Activated T-helper 1 cell treated with anti-CD3 and anti-CD28 coated beads, Interleukin-2, amount 50 U/mL, for 16 hours (primary cell): ENCODE measurements around the gene SPIRE2.
A peak's percentile ranks its signal among the peaks of the same experiment; 100 is the strongest.
"Not testable (repeated sequence)": the region's sequence is repeated elsewhere in the genome, so short reads cannot be mapped to it uniquely, and the experiment has no call there.

ENCODE experiments used
- DNase-seq, 2 donors: peaks; one replicate each; pipeline ENCODE4 v3.0.0-alpha.2; 2020; ENCODE audit warnings: low read depth in 1 of 2, low spot score in 1 of 2

The SPIRE2 gene, protein sequence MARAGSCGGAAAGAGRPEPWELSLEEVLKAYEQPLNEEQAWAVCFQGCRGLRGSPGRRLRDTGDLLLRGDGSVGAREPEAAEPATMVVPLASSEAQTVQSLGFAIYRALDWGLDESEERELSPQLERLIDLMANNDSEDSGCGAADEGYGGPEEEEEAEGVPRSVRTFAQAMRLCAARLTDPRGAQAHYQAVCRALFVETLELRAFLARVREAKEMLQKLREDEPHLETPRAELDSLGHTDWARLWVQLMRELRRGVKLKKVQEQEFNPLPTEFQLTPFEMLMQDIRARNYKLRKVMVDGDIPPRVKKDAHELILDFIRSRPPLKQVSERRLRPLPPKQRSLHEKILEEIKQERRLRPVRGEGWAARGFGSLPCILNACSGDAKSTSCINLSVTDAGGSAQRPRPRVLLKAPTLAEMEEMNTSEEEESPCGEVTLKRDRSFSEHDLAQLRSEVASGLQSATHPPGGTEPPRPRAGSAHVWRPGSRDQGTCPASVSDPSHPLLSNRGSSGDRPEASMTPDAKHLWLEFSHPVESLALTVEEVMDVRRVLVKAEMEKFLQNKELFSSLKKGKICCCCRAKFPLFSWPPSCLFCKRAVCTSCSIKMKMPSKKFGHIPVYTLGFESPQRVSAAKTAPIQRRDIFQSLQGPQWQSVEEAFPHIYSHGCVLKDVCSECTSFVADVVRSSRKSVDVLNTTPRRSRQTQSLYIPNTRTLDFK

DNA sequence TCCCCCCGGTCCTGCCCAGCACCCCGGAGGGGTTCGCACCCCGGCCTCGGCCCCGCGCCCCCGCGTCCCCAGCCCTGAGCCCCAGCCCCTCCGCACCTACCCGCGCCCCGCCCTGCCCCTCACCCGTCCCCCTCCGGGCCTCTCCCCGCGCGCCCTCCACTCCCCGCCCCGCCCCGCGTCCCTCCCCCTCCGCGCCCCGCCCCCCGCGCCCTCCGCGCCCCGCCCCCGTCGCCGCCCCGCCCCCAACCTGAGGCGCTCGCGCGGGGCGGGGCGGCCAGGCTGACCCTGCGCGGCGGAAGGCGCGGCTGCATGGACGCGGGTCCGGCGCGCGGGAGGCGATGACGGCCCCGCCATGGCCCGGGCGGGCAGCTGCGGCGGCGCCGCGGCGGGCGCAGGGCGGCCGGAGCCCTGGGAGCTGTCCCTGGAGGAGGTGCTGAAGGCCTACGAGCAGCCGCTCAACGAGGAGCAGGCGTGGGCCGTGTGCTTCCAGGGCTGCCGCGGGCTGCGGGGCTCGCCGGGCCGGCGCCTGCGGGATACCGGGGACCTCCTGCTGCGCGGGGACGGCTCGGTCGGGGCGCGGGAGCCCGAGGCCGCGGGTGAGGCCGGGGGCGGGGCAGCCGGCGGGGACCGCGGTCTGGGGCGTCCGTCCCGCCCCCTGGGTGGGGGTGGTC is at the start of gene SPIRE2:
TSS of gene SPIRE2 (plus strand) at position 277 of the 671 bp plus-strand sequence. CDS start at position 353, 76 bp downstream.
- peak; percentile 46 to 52 for DNase-seq

DNA sequence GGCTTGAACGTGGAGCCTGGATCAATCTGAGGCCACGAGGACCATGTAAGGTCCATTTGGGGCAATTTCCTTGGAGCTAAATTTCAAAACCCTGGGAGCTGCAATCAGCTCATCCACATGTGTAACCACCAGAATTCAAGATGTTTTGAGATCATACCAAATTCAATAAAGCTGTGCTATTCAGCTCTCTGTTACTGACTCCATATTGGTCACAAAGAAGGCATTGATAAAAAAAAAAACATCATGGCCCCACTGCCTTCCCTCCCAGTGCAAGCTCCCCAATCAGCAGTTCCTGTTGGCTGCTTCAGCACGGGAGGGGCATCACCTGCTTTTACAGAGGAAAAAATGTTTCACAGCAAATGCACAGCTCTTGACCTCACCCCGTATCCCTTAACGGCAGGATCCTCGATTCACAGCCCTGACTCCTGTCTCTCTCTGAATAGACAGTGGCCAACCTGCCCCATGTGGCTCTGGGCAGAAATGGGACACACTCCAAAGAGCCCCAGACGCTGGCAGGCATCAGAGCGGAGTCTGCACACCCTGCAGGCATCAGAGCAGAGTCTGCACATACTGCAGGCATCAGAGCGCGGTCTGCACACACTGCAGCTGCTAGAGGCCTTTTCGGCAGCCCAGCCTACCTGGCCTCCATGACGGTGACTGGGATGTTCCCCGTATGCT is 48.9 kb upstream of the SPIRE2 start:
- DNase-seq = no peak

DNA sequence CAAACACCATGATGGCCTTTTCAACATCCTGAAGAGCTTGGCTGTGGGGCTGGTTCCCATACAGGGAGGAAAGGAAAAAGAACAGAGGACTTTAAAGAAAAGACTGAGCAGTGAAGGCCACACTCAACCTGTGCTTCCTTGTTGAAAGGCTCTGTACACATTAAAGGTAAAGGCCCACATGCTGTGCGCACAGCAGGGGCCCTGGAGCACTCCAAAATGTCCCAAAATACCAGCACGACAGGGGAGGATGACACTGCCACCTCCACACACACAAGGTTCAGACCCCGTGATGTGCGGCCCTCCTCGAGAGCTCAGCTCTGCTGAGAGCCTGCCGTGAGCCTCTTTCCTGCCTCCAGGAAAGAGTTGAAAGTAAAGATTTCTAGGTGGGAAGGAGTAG is 48.4 kb upstream of the SPIRE2 start:
- DNase-seq = no peak

DNA sequence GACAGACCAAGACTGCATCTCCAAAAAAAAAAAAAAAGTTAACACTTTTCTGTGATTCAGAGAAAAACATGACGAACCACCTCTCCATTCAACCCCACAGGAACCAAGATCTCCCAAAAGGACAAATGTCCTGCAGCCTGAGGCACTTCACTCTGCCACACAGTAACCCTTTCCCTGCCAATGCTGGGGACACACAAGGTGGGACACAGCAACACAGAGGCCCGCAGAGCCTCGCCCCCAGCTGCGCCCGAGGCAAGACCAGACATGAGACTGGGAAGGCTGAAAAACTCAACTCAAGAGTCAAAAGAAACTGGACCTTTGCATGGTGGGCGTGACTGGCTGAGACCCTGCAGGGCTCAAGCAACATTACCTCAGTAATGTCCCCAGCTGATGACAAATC is 45.8 kb upstream of the SPIRE2 start:
- no peak for DNase-seq

DNA sequence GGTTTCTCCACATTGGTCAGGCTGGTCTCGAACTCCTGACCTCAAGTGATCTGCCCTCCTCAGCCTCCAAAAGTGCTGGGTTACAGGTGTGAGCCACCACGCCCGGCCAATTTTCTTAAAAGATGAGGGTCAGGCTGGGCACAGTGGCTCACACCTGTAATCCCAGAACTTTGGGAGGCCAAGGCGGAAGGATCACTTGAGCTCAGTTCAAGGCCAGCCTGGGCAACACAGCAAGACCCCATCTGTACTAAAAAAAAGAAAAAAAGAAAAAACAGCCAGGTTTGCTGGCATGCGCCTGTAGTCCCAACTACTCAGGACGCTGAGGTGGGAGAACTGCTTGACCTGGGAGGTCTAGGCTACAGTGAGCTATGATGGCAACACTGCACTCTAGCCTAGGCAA is 44.3 kb upstream of the SPIRE2 start:
- not testable (repeated sequence) for DNase-seq

DNA sequence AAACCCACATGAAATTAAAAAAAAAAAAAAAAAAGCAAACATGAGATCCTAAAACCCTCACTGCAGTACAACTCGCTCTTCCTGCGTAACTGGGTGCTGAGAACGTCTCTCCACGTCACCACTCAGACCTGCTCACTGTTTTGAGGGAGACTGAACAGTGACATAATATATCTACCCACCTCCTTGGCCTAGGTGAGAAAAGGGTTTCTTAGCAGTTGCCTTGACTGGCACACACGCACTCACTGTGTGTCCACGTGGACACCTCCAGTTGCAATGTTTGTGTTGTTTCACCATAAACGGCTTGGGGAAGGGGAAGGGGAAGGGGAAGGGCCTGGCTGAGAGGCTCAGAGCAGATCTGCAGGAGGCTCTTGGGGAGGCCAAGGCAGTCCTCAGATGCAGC is 43.9 kb upstream of the SPIRE2 start:
- no peak for DNase-seq

DNA sequence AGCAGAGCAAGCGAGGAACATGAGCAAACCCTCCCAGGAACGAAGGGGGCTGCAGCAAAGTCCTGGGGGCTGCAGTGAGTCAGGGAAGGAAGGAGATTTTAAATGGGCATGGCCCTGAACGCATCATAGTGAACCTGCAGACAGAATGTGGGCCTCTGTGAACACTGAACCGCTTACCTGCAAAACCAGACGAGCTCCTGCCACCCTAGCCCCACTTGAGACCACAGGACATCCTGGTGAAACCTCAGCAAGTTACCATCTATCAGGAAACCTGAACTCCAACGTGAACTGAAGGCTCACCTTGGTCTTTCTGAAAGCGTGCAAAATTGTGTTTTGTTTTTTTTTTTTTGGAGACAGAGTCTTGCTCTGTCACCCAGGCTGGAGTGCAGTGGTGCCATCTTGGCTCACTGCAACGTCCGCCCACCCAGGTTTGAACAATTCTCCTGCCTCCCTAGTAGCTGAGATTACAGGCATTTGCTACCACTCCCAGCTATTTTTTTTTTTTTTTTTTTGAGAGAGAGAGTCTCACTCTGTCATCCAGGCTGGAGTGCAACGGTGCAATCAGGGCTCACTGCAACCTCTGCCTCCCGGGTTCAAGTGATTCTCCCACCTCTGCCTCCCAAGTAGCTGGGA is 42.6 kb upstream of the SPIRE2 start:
- no peak for DNase-seq

DNA sequence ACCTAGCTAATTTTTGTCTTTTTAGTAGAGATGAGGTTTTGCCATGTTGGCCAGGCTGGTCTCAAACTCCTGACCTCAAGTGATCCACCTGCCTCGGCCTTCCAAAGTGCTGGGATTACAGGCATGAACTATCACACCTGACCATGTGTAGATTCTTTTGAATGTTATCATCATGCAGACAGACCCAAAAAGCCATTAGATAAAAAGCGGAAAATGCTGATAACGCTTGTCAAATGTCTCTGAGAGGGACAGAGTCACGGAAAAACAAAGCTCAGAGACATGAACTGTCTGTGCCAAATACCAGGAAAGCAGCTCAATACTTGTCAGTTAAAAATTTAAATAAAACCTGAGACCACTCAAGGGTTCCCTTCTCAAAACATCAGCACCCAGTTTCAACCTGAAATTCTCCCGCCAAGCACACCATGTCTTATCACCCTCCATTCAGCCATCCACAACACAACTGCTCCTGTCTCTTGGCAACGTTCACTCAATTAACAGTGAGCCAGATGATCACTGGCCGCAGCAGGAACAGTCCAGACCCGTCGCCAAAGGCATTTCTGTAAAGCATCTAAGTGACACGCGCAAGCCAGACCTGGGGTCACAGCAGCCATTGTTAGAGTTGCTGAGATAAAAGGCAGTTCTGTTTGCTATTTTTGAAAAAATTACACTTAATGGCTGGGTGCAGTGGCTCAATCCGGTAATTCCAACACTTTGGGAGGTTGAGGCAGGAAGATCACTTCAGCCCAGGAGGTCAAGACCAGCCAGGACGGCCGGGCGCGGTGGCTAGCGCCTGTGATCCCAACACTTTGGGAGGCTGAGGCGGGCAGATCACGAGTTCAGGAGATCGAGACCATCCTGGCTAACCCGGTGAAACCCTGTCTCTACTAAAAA is 41.6 kb upstream of the SPIRE2 start:
- DNase-seq = no peak

DNA sequence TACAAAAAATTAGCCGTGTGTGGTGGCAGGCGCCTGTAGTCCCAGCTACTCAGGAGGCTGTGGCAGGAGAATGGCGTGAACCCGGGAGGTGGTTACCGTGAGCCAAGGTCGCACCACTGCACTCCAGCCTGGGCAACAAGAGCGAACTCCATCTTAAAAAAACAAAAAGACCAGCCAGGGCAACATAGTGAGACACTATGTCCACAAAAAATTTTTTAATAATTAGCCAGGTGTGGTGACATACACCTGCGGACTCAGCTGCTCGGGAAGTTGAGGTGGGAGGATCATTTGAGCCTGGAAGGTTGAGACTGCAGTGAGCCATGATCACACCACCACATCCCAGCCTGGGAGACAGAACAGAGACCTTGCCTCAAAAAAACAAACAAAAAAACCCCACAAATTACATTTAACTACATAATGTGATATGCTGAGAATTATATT is 40.9 kb upstream of the SPIRE2 start:
- no peak for DNase-seq

DNA sequence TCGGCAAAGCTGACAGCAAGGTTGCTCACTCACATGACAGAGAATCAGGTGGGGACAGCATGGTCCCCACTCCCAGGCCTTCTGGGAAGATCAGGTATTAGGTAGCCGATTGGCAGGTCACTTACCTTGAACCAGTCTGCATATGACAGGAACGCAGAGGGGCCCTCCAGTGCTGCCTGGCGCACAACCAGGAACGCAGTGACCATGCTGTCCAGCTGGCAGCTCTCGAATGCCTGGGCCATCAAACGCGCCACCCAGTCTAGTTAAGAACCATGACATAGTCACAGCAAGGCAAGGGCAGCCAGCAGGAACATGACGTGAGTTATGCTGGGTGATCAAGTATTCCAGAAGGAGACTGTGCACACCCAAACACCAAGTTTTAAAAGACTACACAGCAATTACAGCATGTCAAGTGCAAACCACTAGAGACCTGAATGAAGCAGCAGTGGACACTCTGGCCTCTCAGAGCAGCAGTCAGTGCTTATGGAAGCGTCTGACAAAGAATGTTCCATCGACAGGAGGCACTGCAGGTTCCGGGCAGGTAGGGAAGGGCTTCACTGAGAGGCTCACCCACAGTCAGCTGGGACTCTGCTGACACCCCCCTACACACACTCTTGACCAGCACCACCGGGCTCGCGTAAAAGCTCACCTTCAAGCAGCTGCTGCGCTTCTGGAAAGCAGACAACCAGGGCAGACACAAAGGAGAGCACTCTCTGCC is 36.8 kb upstream of the SPIRE2 start:
- DNase-seq = no peak

DNA sequence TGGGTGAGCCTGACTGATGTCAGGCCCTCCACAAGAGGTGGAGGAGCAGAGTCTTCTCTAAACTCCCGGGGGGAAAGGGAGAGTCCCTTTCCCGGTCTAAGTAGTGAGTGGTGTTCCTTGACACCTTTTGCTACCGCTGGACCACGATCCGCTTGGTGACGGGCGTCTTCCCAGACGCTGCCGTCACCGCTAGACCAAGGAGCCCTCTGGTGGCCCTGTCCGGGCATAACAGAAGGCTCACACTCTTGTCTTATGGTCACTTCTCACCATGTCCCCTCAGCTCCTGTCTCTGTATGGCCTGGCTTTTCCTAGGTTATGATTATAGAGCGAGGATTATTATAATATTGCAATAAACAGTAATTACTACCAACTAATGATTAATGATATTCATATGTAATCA is 35.2 kb upstream of the SPIRE2 start:
- DNase-seq = peak; percentile 22 to 30

DNA sequence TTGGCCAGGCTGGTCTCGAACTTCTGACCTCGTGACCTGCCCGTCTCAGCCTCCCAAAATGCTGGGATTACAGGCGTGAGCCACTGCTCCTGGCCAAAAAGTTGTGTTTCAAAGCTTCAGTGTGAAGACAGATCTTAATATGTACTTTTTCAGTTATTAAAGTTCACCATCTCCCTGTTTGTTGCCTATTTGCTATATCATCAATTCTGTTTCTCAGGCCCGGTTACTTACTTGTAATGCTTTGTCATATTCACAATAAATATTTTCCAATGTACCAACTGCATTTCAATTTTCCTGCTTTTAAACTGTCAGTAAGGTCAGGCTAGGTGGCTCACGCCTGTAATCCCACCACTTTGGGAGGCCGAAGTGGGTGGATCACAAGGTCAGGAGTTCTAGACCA is 34.3 kb upstream of the SPIRE2 start:
- DNase-seq = no peak

DNA sequence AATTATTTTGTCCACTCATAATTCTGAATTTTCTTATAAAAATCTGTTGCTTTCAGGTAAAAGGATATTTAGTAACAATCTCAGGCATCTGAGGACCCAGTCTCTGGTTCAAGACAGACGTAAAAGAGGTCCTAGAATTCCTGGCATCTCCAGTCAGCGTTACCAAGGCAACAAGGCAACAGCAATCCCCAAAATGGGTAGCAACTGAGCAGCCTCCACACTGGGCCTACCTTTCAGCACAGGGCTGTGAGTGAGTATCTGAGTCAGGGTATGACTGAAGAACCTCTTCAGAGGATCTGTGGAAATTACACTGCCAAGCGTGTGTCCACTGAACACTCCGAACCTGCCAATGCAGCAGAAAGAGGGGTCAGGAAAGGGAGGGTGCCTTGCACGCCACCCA is 32.6 kb upstream of the SPIRE2 start:
- no peak for DNase-seq

DNA sequence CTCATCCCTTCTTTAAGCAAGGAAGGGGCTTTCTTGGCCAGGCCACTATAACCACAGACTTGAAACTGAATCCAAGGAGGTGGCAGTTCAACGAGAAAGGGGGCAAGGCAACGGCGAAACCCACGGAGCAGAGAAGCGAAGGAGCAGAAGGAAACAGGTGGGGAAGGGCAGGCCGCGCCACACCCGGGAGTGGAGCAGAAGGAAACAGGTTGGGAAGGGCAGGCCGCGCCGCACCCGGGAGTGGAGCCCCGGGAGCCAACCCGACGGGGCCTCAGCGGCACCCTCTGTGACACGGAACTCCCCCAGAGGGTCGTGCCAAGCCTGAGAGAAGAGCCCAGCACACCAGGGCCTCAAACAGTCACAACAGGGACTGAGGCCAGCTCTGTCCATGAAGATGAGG is 32.2 kb upstream of the SPIRE2 start:
- no peak for DNase-seq

DNA sequence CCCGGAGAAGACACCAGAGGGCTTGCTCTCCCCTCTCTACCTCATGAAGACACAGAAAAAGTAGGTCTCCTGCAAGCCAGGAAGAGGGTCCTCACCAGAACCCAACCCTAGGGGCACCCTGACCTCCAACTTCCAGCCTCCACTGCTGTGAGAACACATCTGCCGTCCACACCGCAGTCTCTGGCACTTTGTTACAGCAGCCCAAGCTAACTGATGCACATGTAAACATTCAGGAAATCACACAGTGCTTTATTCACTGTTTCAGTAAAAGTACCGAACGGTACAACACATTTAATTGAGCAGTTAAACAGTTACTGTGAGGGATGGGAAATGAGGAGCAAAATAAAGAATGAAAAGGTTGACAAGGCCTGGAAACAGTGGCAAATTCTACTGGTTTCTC is 30.1 kb upstream of the SPIRE2 start:
- no peak for DNase-seq

DNA sequence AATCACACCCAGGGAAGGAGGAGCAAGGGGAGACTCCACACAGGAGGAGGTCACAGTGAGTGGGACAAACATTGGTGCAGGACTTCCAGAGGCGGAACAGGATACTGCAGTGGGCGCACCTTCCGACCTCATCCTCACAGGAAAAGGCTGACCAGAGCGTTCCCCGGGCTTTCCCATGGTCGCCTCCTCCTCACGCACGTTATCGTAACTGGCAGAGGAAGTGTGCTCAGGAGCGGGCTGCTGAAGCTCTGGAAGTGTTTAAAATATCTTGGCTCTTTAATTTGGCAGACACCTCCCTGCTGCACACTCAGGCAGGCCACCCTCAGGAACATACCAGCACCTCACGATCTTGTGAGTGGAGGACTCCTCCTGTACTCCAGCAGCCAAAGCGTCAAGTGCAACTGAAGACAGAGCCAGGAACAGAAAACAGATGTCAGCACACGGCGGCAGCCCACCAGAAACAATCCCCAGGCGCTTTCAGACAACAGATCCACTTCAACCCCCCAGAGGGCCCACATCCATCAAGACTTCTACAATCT is 29.4 kb upstream of the SPIRE2 start:
- DNase-seq = no peak

DNA sequence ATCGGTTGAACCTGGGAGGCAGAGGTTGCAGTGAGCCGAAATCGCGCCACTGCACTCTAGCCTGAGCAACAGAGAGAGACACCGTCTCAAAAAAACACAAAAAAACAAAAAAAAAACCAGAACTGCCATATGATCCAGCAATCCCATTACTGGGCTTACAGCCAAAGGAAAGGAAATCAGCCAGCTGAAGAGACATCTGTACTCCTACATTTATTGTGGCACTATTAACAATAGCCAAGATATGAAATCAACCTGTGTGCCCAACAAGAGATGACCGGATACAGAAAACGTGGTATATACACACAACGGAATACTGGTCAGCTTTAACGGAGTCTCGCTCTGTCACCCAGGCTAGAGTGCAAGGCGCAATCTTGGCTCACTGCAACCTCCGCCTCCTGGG is 26.5 kb upstream of the SPIRE2 start:
- no peak for DNase-seq

DNA sequence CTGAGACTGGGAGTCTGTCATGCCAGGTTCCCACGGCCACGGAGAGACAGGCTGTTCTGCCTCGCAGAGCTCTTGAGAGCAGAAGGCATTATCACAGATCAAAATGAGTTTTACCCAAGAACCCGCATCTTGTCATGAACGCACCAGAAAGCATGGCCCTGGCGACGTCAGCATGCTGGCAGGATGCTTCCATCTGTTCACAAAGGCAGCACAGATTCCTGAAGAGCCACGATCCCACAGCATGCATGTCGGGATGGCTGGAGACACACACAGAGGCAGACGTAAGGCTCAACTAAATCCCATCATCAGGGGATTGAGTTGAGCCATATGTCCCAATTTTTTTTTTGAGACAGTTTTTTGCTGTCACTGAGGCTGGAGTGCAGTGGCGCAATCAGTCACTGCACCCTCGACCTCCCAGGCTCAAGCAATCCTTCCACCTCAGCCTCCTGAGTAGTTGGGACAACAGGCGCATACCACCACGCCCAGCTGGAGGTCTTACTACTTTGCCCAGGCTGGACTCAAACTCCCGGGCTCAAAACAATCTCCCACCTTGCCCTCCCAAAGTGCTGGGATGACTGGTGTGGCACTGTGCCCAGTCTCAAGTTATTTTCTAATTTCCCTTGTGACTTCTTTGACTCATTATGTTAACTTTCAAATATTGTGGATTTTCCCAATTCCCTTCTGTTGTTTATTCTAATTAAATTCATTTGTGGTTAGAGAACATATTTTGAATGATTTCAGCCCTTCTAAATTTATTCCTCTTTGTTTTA is 23.0 kb upstream of the SPIRE2 start:
- DNase-seq = no peak
